Limb (tissue), 2 donors: ENCODE results near the gene SLC7A7.
A peak's percentile ranks its signal among the peaks of the same experiment; 100 is the strongest.
"Not testable (repeated sequence)": the region's sequence is repeated elsewhere in the genome, so short reads cannot be mapped to it uniquely, and the experiment has no call there.

ENCODE experiments used
- DNase-seq, 2 donors: peaks; one replicate each; pipeline ENCODE4 v3.0.0-alpha.2; 2016; ENCODE audit errors: extremely low spot score in 2 of 2

Gene SLC7A7

GRCh38 chr14:22793976-22794375 is 21.3 kb downstream of the SLC7A7 start:
- no peak for DNase-seq

- DNase-seq, result not testable (repeated sequence)
These were observed 21.7 kb downstream of the SLC7A7 start for GRCh38 chr14:22793550-22793949.

GRCh38 chr14:22792158-22792557 is 23.1 kb downstream of the SLC7A7 start:
- DNase-seq, result no peak

- DNase-seq, result no peak
These were observed 23.9 kb downstream of the SLC7A7 start for GRCh38 chr14:22791301-22791700.

GRCh38 chr14:22786685-22787084 is 28.6 kb downstream of the SLC7A7 start:
- no peak for DNase-seq

GRCh38 chr14:22781301-22781991 is 33.8 kb downstream of the SLC7A7 start:
- no peak for DNase-seq

- no peak for DNase-seq
These were observed 34.3 kb downstream of the SLC7A7 start for GRCh38 chr14:22780941-22781300.

- no peak for DNase-seq
These were observed 35.0 kb downstream of the SLC7A7 start for GRCh38 chr14:22780105-22780679.

GRCh38 chr14:22778084-22778483 is 37.2 kb downstream of the SLC7A7 start:
- no peak for DNase-seq

- DNase-seq, result not testable (repeated sequence)
These were observed 38.4 kb downstream of the SLC7A7 start for GRCh38 chr14:22776849-22777248.

GRCh38 chr14:22776215-22776614 is 39.0 kb downstream of the SLC7A7 start:
- DNase-seq, result no peak

GRCh38 chr14:22774011-22774706 is 41.1 kb downstream of the SLC7A7 start:
- no peak for DNase-seq

GRCh38 chr14:22773162-22774010 is 41.8 kb downstream of the SLC7A7 start:
- no peak for DNase-seq

GRCh38 chr14:22772725-22773124 is 42.5 kb downstream of the SLC7A7 start:
- DNase-seq, result no peak

GRCh38 chr14:22770481-22771187 is 44.6 kb downstream of the SLC7A7 start:
- DNase-seq, result no peak

- DNase-seq, result no peak
These were observed 45.9 kb downstream of the SLC7A7 start for GRCh38 chr14:22769369-22769768.

- DNase-seq, result no peak
These were observed 46.3 kb downstream of the SLC7A7 start for GRCh38 chr14:22768947-22769346.

GRCh38 chr14:22767323-22767589 is 48.0 kb downstream of the SLC7A7 start:
- no peak for DNase-seq

GRCh38 chr14:22766457-22767322 is 48.5 kb downstream of the SLC7A7 start, which contains the start of gene OXA1L:
Gene OXA1L, plus strand, starts transcription at chr14:22766688. Its CDS starts 14 bp downstream, at chr14:22766702.
- DNase-seq, result peak; percentile 96 to 99

- DNase-seq, result no peak
These were observed 50.9 kb downstream of the SLC7A7 start for GRCh38 chr14:22764382-22764781.
